ENCODE results near the gene CA10. TPM values are rescaled to one million over a fixed set of nuclear protein-coding genes. Genes with fewer than 3 reads are reported as not detected.

Gene CA10
- total and polyA plus RNA-seq, 2 donors (not counting 3 experiments of a cell fraction or from before 2014, with no cell fraction given): not detected

DNA sequence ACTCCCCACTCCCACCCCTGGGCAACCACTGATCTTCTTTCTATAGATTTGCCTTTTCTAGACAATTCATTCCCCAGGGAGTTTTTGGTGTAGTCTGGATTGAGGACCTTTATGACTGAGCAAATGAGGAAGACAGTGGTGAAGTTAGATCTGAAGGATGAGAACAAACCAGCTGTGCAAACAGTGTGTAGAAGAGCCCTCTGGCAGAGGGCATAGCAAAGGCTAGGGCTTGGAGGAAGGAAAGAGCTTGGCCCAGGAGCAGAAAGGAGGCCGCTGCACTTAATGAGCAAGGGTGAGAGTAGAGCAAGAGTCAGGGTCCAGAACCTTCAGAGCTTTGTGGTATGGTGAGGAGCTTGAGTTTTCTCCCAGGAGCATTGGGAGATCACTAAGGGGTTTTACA, 352.7 kb downstream of the CA10 start:
- dilution Hi-C loops (cut with MboI; ENCODE audit: extremely low pct_ligation_motif_present, low sequenced_read_pairs): no loop called here
- no peaks in the 10 kb centered on the region for H3K27me3 ChIP-seq (ENCODE audit: control insufficient read depth in 2 of 2, insufficient read depth in 2 of 2, low read length in 2 of 2)
- no peak overlapping the region for H3K4me3 ChIP-seq (replicated peaks in 1 of 3; ENCODE audit: insufficient read depth in 1 of 3, low read depth in 1 of 3, low read length in 3 of 3)
- no peak overlapping the region for H3K9ac ChIP-seq (replicated peaks; ENCODE audit: extremely low read depth, insufficient read depth, low read length)
- H3K36me3 ChIP-seq (ENCODE audit: control insufficient read depth in 2 of 2, extremely low read depth in 1 of 2, insufficient read depth in 2 of 2, low read length in 2 of 2): no peaks in the 10 kb centered on the region
- no peak overlapping the region for H3K27ac ChIP-seq (ENCODE audit: insufficient read depth, low read depth, low read length)
- no peaks in the 10 kb centered on the region for H4K20me1 ChIP-seq (replicated peaks; ENCODE audit: control insufficient read depth, extremely low read depth, insufficient read depth, low read length)
- H3K9me1 ChIP-seq (replicated peaks; ENCODE audit: control insufficient read depth, extremely low read depth, insufficient read depth, low read length): no peaks in the 10 kb centered on the region
- H2AFZ ChIP-seq (ENCODE audit: low read depth, low read length): no peak overlapping the region
- TF ChIP-seq FOS (IDR thresholded peaks at IDR 0.05; ENCODE audit: borderline replicate concordance, insufficient read depth, low read length): no peak
- TF ChIP-seq EZH2 (IDR thresholded peaks at IDR 0.05; ENCODE audit: borderline replicate concordance, low read depth, low read length, severe bottlenecking): no peak
- TF ChIP-seq JUN (IDR thresholded peaks at IDR 0.05; ENCODE audit: borderline replicate concordance, insufficient read depth, insufficient read length, low read depth): no peak
- no peak for TF ChIP-seq POLR2A (IDR thresholded peaks at IDR 0.05; ENCODE audit: low read depth, low read length)
- TF ChIP-seq MYC (IDR thresholded peaks at IDR 0.05; ENCODE audit: low read depth, low read length): no peak
- TF ChIP-seq, protein P1, sequence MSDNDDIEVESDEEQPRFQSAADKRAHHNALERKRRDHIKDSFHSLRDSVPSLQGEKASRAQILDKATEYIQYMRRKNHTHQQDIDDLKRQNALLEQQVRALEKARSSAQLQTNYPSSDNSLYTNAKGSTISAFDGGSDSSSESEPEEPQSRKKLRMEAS (IDR thresholded peaks at IDR 0.05; ENCODE audit: insufficient read depth, insufficient read length): no peak
- no peak for TF ChIP-seq POLR2AphosphoS5 (IDR thresholded peaks at IDR 0.05; ENCODE audit: insufficient read depth, low read depth, low read length)
- no peak for TF ChIP-seq GATA2 (IDR thresholded peaks at IDR 0.05; ENCODE audit: insufficient read depth, insufficient read length, low read depth, low read length)
- TF ChIP-seq, protein P2, sequence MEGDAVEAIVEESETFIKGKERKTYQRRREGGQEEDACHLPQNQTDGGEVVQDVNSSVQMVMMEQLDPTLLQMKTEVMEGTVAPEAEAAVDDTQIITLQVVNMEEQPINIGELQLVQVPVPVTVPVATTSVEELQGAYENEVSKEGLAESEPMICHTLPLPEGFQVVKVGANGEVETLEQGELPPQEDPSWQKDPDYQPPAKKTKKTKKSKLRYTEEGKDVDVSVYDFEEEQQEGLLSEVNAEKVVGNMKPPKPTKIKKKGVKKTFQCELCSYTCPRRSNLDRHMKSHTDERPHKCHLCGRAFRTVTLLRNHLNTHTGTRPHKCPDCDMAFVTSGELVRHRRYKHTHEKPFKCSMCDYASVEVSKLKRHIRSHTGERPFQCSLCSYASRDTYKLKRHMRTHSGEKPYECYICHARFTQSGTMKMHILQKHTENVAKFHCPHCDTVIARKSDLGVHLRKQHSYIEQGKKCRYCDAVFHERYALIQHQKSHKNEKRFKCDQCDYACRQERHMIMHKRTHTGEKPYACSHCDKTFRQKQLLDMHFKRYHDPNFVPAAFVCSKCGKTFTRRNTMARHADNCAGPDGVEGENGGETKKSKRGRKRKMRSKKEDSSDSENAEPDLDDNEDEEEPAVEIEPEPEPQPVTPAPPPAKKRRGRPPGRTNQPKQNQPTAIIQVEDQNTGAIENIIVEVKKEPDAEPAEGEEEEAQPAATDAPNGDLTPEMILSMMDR (IDR thresholded peaks at IDR 0.05; ENCODE audit: extremely low read depth in 1 of 2, insufficient read depth in 1 of 2, low read depth in 1 of 2, low read length in 2 of 2): no peak
- BruUV-seq (replicated peaks): no TSS peak
- CTCF ChIA-PET: no interaction called here
- H3K4me2 ChIP-seq (ENCODE audit: insufficient read depth, low read length): no peak overlapping the region
- POLR2A ChIA-PET: no interaction called here
- H3K79me2 ChIP-seq (ENCODE audit: control insufficient read depth, insufficient read depth, low read length): no peaks in the 10 kb centered on the region
- intact Hi-C loops (cut with micrococcal nuclease): no loop called here
- H3K9me3 ChIP-seq (replicated peaks; ENCODE audit: control insufficient read depth, insufficient read depth, low read length): peaks cover 2% of the 10 kb centered on the region
- no peak for DNase-seq (ENCODE audit: low read depth, low spot score)
- H3K4me1 ChIP-seq (ENCODE audit: control insufficient read depth, extremely low read depth, insufficient read depth, low read length): no peaks in the 10 kb centered on the region
- FAIRE-seq: no peak
